GM23338 (cell line): ENCODE data around the gene CRYZL1.

ENCODE experiments used
- CREB1 ChIP-seq: fragments of 250-450 bp; sonication (Bioruptor Pico); IDR thresholded peaks from 2 replicates; pipeline ENCODE4 v1.5.0; 2020; ENCODE audit warnings: low read depth, mild to moderate bottlenecking, moderate library complexity
- CTCF ChIP-seq, 2 experiments: fragments of 200-600 bp in 1 of 2; sonication (generic) in 1 of 2; conservative IDR thresholded peaks; 2 replicates each; pipeline versions ENCODE4 v1.5.1 to v1.6.1; 2016 to 2017; ENCODE audit warnings: antibody characterized with exemption in 2 of 2, low read depth in 2 of 2, mild to moderate bottlenecking in 2 of 2, moderate library complexity in 1 of 2
- EZH2 ChIP-seq: fragments of 200-600 bp; sonication (generic); IDR thresholded peaks from one replicate; pipeline ENCODE4 v1.8.0; 2017; ENCODE audit warnings: antibody characterized with exemption, mild to moderate bottlenecking, low read depth; ENCODE audit not compliant: unreplicated experiment
- EZH2phosphoT487 ChIP-seq: fragments of 200-600 bp; sonication (generic); IDR thresholded peaks from one replicate; pipeline ENCODE4 v1.8.1; 2018; ENCODE audit warnings: antibody characterized with exemption; ENCODE audit not compliant: unreplicated experiment
- NANOG ChIP-seq: IDR thresholded peaks from 2 replicates; pipeline ENCODE4 v1.6.1; 2016; ENCODE audit warnings: antibody characterized with exemption, borderline replicate concordance
- POLR2AphosphoS5 ChIP-seq: IDR thresholded peaks from 2 replicates; pipeline ENCODE4 v1.6.1; 2016; ENCODE audit warnings: antibody characterized with exemption, low read depth
- TF ChIP-seq, protein P1 (sequence below): IDR thresholded peaks from one replicate; pipeline ENCODE4 v1.6.1; 2018; ENCODE audit warnings: antibody characterized with exemption; ENCODE audit not compliant: unreplicated experiment

GRCh38 chr21:33540711-33541104, 100.8 kb downstream of the CRYZL1 start:
- TF ChIP-seq CTCF (conservative IDR thresholded peaks at IDR 0.05; ENCODE audit: low read depth in 2 of 2) (no peak), POLR2AphosphoS5 (no peak), NANOG (no peak), EZH2phosphoT487 (no peak), CREB1 (CRISPR knock-in tag) (no peak), EZH2 (no peak)
- TF ChIP-seq, protein P1, sequence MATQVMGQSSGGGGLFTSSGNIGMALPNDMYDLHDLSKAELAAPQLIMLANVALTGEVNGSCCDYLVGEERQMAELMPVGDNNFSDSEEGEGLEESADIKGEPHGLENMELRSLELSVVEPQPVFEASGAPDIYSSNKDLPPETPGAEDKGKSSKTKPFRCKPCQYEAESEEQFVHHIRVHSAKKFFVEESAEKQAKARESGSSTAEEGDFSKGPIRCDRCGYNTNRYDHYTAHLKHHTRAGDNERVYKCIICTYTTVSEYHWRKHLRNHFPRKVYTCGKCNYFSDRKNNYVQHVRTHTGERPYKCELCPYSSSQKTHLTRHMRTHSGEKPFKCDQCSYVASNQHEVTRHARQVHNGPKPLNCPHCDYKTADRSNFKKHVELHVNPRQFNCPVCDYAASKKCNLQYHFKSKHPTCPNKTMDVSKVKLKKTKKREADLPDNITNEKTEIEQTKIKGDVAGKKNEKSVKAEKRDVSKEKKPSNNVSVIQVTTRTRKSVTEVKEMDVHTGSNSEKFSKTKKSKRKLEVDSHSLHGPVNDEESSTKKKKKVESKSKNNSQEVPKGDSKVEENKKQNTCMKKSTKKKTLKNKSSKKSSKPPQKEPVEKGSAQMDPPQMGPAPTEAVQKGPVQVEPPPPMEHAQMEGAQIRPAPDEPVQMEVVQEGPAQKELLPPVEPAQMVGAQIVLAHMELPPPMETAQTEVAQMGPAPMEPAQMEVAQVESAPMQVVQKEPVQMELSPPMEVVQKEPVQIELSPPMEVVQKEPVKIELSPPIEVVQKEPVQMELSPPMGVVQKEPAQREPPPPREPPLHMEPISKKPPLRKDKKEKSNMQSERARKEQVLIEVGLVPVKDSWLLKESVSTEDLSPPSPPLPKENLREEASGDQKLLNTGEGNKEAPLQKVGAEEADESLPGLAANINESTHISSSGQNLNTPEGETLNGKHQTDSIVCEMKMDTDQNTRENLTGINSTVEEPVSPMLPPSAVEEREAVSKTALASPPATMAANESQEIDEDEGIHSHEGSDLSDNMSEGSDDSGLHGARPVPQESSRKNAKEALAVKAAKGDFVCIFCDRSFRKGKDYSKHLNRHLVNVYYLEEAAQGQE = no peak
